HG02763 (cell line): Measurements from ENCODE around the gene RRP8.

Experiments
- ATAC-seq: cut with Tn5 transposase; IDR thresholded peaks from one replicate; pipeline ENCODE4 v1.9.1; 2021; ENCODE audit warnings: mild to moderate bottlenecking, moderate library complexity; ENCODE audit not compliant: unreplicated experiment

RRP8 gene

DNA sequence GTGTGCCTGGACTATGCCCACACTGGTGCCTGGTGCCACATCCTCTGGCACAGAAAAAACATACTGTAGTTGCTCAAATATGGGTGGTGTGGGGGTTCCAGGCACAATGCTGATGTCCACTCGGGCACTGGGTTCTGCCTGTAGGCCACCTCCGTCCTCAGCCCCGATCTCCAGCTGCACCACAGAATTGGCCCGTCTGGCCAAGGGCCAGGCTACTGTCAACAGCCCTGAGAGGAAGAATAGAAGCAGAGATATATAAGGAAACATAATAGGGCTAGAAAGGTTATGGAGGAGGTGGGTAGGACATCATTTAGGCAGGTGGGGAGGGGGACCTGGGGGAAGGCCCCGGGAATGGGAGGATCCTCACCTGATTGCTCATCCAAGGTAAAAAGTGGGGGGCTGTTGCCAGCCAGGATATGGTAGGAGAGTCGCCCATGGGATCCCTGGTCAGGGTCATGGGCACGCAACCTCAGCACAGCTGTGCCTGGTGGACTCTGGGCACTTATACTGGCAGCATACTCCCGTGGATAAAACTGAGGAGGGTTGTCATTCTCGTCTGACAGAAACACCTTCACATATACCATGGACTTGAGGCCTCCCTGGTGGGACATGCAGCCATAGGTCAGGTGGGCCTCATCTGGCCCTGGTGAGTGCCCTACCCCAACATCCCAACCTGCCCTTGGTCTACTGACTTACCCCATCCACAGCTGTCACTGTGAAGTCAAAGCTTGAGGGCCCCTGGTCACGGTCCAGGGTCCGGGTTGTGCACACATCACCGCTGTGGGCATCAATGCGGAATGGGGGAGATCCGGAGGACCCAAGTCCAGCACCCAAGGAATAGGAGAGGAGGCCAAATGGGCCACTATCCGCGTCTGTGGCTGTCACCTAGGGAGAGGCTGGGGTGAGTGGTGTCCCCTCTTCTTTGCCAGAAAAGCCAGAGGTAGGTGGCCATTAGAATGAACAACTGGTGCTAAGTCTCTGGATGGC lies 30.3 kb upstream of the RRP8 start:
- no peak for ATAC-seq

DNA sequence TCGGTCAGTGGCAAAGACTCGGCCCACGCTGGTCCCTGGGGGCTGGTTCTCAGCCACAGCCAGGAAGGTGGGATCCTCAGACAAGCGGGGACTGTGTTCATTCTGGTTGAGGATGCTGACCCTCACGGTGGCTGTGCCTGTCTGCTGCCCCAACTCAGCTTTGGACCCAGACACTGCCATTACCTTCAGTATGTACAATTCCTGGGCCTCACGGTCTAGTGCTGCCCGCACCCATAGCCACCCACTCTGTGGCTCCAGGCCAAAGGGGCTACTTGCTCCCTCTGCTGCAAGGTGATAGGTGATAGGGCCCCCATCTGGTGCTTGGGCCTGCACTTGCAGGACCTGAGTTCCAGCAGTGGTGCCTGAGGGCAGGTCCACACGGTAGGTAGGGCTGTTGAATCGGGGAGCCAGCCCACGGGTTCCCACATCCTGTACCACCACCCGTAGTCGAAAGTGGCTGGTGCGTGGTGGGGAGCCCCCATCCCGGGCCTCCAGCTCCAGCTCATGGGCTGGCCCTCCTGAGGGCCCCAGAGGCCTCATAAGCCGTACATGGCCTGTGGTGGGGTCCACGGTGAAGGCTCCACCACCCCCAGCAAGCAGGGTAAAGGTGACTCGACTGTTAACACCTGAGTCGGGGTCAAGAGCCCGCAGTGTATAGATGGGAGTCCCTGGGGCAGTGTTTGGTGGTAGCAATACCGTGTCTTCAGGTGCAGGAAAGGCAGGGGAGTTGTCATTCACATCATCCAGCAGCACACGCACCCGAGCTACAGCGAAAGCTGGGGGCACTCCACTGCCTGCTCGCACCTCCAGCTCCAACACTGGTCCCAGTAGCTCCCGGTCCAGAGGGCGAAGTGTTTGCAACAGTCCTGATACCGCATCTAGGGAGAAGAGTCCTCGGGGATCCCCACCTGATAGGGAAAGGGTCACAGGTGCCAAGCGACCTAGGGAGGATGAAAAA lies 29.0 kb upstream of the RRP8 start:
- ATAC-seq, result no peak

DNA sequence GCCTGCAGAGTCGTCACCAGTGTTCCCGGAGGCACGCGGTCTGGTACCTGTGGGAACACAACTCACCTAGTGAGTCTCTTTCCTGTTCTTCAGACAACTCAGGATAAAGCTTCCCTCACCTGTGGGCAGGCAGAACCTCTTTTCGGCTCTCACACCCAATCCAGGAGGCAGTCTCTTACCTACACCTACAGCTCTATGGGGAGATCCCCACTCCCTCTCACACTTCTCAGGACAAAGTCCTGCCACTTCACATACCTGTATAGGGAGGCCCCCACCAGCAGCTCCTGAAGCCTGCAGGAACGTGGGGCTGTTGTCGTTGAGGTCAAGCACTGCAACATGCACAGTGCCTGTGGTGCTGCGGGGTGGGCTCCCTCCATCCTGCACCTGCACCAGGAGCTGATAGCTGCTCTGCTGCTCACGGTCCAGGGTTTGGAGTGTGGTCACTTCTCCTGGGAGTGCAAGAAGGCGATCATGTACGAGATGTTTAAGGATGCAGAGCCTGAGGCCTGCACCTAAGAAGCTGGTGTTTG lies 28.0 kb upstream of the RRP8 start:
- no peak for ATAC-seq

DNA sequence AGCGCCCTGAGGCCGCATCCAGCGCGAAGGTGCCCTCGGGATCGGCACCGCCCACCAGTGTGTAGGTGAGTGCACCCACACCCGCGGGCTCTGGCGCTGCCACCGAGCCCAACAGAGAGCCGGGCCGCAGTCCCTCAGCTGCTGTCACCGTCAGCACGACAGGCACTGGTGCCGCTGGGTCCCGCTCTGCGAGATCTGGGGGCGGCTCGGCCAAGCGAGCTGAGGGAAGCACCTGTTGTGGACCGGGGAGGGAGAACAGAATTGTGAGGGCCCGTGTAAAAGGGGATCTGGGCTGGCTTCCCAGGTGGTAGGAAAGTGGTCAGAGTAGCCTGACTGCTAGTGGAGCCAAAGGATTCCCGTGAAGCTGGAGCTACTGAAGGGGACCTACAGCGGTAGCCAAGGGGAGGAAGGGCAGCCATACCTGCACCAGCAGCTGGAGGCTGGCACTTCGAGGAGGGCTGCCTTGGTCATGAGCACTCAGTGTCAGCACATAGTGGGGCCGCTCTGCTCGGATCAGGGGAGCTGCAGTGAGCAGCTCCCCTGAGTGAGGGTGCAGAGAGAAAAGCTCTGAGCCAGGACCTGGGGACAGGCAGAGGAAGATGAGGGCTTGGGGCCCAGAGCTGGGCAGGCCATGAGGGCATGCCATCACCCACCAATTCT lies 27.3 kb upstream of the RRP8 start:
- no peak for ATAC-seq

DNA sequence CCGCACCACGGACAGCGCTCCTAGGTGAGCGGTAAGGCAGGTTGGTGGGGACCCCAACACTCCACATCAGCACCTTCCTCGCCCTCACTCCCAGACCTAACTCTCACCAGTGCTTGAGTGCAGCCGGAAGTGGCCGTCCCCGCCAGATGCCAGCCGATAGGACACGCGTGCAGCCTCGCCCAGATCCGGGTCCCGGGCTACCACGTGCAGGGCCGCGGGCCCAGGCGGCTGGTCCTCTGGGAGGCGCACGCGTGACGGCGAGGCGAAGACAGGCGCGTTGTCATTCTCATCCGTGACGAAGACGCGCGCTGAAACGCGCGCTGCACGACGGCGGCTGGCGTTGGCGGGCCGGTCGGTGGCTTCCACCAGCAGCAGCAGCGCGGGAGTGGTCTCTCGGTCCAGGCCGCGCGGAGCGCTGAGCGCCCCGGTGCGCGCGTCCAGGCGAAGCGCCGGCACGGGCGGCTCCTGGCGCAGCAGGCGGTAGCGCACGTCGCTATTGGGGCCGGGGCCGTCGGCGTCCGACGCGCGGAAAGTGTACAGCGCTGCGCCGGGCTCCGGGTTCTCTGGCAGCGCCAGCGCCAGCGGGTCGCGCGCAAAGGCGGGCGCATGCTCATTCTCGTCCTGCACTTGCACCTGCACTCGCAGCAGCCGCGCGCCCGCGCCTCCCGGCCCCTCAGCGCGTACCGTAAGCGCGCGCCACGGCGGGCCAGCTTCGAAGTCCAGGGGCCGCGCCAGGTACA lies 26.6 kb upstream of the RRP8 start:
- no peak for ATAC-seq

DNA sequence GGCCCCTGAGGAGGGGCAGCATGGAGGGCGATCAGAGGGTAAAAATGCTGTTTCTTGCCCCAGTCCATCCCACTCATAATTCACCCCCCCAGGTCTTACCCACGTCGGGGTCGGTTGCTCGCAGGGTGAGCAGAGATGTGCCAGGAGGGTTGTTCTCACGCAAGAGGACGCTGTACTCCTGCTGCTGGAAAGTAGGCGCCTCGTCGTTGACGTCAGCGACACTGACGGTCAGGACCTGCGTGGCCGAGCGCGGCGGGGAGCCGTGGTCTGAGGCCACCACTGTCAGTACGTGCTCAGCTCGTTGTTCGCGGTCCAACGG lies 26.1 kb upstream of the RRP8 start:
- ATAC-seq, result no peak

DNA sequence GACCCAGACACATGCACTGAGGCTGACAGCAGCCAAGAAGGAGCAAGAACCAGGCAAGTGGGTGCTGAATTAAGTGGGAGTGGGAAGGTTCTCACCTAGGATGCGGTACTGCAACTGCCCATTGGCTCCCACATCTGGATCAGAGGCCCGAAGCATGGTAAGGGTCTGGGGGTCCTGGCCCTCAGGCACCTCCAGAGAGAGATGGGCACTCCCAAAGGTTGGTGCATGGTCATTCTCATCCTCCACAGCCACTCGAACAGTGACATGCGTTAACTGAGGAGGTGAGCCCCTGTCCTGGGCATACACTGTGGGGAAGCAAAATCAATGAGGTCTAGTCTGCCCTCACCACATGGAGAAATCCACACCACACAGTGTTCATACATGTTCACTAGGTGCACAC lies 25.1 kb upstream of the RRP8 start:
- ATAC-seq, result no peak

DNA sequence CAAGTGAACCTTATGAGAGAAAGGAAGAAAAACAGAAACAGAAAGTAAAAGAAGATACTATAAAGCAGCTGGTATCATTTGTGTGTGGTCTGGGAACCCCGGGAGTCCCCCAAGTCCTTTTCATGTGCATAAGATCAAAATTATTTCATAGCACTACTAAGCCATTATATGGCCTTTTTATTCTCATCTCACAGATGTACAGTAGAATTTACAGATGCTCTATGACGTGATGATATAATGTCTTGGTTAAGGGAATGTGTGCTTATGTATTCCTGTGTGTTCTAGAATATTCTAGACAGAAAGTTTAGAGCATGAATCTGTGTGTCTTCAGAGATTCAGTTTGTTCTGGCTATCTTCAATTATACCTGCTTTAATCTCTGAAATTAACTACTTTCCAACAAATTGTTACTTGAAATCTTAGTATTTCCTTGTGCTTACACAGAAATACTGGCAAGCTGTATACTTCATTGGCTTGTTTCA lies 24.4 kb upstream of the RRP8 start:
- peak; percentile 59 for ATAC-seq

DNA sequence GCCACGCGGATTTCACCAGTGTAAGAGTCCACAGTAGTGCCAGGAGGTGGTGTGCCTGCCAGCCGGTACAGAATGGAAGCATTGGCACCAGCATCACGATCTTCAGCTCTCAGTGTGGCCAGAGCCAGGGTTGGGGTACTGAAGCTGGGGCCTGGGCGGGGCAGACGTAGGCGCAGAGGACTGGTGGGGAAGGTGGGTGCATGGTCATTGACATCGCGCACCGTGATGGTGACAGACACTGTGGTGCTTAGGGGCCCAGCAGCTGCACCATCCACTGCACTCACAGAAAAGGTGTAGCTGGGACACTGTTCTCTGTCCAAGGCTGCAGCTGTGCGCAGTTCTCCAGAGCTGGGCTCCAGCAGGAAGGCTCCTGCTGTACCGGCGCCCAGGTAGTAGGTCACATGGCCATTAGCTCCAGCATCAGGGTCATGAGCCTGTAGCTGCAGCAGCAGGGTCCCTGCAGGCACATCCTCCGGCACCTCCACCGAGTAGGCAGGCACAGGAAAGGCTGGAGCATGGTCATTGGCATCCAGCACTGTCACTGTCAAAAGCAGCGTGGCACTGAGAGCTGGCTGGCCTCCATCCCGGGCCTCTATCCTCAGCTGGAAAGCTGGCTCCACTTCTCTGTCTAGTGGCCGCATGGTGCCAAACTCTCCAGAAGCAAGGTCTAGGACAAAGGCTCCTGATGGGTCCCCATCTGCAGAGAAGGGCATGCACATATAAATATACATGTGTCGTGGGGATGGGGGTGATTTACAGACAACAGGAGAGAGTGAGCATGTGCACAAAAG lies 23.8 kb upstream of the RRP8 start:
- ATAC-seq, result no peak

DNA sequence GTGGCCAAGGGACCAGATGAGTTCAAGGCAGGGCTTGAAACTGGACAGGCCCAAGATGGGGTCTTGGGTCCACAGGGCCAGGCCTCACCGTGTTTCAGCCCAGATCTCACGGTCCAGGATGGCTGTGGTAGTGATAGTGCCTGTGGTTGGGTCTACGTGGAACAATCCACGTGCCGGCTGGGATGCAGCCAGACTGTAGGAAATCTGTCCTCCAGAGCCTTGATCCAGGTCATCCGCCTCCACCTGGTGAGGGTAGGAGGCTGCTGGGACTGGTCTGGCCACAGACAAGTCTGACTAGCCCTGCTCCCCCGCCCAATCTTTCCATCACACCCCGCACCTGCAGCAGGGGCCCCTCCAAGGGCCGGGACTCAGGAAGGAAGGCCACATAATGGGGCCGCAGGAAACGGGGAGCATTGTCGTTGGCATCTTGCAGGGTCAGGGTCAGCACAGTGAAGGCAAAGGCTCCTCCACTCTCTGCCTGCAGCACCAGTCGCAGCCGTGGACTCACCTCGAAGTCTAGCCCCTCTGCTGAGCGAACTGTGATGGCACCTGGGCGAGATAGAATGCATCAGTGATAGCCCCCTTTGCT lies 22.5 kb upstream of the RRP8 start:
- ATAC-seq, result no peak

DNA sequence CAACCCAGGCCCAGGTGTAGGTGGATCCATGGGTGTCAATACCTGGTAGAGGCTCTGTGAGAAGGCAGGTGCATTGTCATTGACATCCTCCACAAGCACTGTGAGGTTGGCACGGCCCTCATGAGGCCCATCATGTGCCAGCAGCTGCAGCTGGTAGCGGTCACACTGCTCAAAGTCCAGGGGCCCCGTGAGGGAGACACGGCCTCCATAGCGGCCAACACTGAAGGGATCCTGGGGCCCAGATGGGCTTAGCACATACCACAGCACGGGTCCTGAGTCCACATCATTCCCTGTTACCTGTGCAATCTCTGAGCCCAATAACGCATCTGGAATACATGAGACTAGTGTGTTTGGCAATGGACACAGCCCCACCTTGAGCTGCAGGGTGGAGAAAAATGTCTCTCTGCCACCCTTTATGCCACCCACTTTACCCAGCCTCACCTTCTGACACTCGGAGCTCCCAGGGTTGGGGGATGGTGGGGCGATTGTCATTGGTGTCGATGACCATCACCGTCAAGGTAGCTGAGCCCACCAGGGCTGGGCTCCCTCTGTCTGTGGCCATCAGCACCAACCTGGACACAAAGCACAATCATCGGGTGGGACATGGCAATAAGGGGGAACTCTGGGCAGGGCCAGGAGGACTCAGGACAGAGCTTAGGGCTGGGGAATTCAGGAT lies 21.9 kb upstream of the RRP8 start:
- no peak for ATAC-seq

DNA sequence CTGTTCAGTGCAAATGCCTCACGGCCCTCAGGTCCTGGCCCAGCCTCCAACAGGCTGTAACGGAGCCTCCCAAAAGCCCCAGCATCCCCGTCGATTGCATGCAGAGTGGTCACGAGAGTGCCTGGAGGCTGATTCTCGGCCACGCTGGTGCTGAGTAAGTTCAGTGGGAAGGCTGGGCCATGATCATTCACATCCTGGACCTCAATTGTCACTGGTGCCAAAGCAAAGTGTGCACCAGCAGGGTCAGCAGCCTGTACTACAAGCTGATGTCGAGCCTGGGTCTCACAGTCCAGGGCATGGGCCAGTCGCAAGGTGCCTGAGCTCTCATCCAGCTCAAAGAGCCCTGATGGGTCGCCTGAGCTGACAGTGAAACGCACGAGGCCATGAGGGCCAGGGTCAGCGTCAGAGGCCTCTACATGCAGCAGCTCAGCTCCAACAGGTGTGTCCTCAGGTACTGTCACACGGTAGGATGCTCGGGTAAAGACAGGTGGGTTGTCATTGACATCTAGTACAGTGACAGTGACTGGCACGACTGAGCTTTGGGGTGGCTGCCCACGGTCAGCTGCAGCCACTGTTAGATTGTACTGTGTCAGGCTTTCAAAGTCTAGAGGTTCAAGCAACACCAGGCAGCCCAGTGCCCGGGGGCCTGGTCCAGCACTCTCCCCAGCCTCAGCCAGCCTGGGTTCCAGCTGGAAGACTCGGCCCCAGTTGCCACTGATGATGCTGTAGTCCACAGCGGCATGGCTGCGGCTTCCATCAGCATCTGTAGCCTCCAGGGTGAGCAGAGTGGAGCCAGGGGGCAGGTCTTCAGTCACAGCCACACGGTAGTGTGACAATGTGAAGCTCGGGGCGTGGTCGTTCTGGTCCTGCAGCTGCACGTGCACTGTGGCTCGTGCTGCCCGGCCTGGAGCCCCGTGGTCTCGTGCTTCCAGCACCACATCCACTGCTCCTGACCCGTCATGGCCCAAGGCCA lies 20.3 kb upstream of the RRP8 start:
- ATAC-seq, result no peak

DNA sequence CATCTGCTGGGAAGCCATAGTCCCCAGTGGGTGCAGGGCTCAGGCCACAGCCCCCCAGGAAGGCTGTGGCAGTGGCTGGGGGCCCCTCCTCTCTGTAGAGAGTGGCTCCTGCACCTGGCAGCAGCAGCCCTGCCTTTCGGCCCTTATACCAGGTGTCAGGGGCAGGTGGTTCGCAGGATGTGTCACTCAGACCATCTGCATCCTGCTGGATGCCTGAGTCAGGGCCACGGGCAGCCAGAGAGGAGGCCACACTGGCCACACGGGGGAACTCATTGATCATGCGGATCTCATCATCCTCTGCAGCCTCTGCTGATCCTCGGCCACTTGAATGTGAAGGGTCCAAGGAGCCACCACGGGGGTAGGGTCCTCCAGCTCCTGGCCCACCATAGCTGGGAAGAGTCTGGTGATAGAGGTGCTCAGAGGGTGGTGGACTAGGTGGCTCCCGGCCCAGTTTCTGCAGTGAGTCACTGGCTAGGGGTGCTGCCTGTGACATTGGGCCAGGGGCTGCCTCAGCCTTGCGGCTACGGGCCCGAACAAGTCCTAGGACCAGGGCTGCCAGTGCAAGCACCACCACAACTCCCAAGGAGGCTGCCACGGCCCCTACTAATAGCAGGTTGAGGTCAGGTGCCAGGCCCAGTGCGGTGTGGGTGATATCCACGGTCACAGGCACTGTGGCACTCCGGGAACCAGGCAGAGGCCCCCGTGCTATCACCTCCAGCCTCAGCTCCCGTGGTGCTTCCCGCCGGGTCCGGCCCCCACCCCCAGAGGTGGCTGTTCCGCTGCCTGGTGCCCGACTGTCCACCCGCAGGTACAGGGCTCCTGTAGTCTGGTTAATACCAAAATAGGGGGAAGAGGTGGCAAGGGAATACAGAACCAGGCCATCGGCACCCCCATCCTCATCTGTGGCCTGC lies 19.1 kb upstream of the RRP8 start:
- ATAC-seq, result no peak

DNA sequence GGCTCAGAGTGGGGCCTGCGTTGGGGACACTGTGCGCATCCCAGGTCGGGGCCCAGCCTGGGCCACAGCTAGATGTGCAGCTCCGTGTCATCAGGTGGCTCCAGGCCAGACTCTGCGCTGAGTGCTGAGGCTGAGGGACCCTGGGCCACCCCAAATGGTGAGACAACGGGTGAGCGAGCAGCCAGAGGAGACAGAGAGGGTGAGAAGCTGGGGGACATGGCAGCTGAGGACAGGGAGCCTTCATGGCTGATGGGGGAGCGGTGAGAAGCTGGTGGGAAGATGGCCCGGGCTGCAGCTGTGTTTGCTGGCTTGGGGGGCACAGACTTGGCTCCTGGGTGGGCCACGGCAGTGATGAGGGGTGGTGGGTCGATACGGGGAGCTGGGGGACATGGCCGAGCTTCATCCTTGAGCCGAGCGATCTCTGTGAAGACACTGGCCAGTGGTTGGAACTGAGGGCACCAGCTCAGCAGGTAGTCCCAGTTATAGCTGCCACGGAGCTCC lies 18.3 kb upstream of the RRP8 start:
- ATAC-seq, result no peak

DNA sequence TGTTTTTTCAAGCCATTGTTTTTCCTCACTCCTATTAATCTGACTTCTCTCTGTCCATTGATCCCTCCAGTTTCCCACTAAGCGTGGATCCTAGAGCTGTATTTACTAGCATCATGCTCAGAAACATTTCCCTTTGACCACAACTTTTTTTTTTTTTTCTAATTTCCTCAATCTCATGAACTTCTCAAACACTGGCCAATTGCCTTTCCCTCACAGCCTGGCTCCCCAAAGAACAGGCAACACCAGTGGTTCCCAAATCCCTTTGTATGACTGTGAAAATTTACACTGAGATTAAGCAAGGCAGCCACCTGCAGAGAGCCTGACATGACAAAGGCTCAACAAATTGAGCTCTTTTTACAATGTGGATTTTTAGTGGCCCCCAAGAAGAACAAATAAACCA lies 17.2 kb upstream of the RRP8 start:
- ATAC-seq, result no peak
